HEK293 (cell line): Measurements from ENCODE around the gene TCEAL7.
A peak's percentile ranks its signal among the peaks of the same experiment; 100 is the strongest.

Experiments used
- CTCF ChIA-PET: fragments of 350-600 bp; formaldehyde crosslinking; extraction: SDS; loops from one replicate; lab custom pipeline; 2021; ENCODE audit warnings: antibody characterized with exemption; lab: Yijun Ruan, JAX
- POLR2A ChIA-PET: fragments of 300-600 bp; formaldehyde crosslinking; extraction: SDS; loops from one replicate; lab custom pipeline; 2020; ENCODE audit warnings: antibody characterized with exemption, inconsistent platforms; lab: Yijun Ruan, JAX
- H3K27ac ChIP-seq: fragments of 200-500 bp; sonication (Bioruptor generic); 2 replicates; pipeline ENCODE4 v1.5.1; 2014; ENCODE audit warnings: low read depth, low read length, control low read depth, inconsistent platforms; ENCODE audit errors: extremely low read depth
- H3K36me3 ChIP-seq, 2 experiments: fragments of 200-500 bp in 1 of 2; sonication (Bioruptor generic) in 1 of 2; 1 replicate in 1 of 2; 2 replicates in 1 of 2; pipeline ENCODE4 v1.5.1; 2014 to 2017; ENCODE audit warnings: inconsistent platforms in 2 of 2, low read length in 2 of 2; ENCODE audit not compliant: control insufficient read depth in 2 of 2, insufficient read depth in 1 of 2
- H3K4me1 ChIP-seq: fragments of 200-500 bp; sonication (Bioruptor generic); 2 replicates; pipeline ENCODE4 v1.5.1; 2014; ENCODE audit warnings: mild to moderate bottlenecking, low read length, inconsistent platforms; ENCODE audit not compliant: control insufficient read depth, insufficient read depth
- H3K4me3 ChIP-seq: 2 replicates; pipeline ENCODE4 v1.5.1; 2011; ENCODE audit warnings: low read depth, mild to moderate bottlenecking, control low read depth, low read length, moderate library complexity
- H3K9me3 ChIP-seq: fragments of 200-500 bp; sonication (Bioruptor generic); 2 replicates; pipeline ENCODE4 v1.5.1; 2014; ENCODE audit warnings: low read depth, low read length, inconsistent platforms; ENCODE audit not compliant: control insufficient read depth, insufficient read depth
- KLF8 ChIP-seq: fragments of 450-650 bp; formaldehyde crosslinking; IDR thresholded peaks from 2 replicates; pipeline ENCODE4 v1.5.1; 2016; ENCODE audit warnings: missing biosample characterization, missing genetic modification characterization
- MEIS1 ChIP-seq: sonication (generic); formaldehyde crosslinking; IDR thresholded peaks from 2 replicates; pipeline ENCODE4 v1.8.1; 2022; ENCODE audit warnings: missing genetic modification reagents, mild to moderate bottlenecking, borderline replicate concordance
- SALL2 ChIP-seq: fragments of 450-650 bp; formaldehyde crosslinking; IDR thresholded peaks from 2 replicates; pipeline ENCODE4 v1.5.0; 2017; ENCODE audit warnings: missing biosample characterization, mild to moderate bottlenecking, missing genetic modification characterization, borderline replicate concordance
- ZFHX2 ChIP-seq: fragments of 450-650 bp; formaldehyde crosslinking; conservative IDR thresholded peaks from 2 replicates; pipeline ENCODE4 v1.5.1; 2016; ENCODE audit warnings: missing biosample characterization, missing genetic modification characterization
- ZNF514 ChIP-seq: fragments of 450-650 bp; formaldehyde crosslinking; IDR thresholded peaks from 2 replicates; pipeline ENCODE4 v1.5.1; 2016; ENCODE audit warnings: missing biosample characterization, missing genetic modification characterization
- ZNF529 ChIP-seq: fragments of 450-650 bp; formaldehyde crosslinking; IDR thresholded peaks from 2 replicates; pipeline ENCODE4 v1.5.1; 2017; ENCODE audit warnings: missing genetic modification characterization, missing biosample characterization; ENCODE audit not compliant: insufficient replicate concordance
- ZNF561 ChIP-seq: fragments of 450-650 bp; IDR thresholded peaks from 2 replicates; pipeline ENCODE4 v1.5.1; 2018; ENCODE audit warnings: missing biosample characterization, missing genetic modification characterization, borderline replicate concordance
- ZNF654 ChIP-seq: fragments of 450-650 bp; formaldehyde crosslinking; IDR thresholded peaks from 2 replicates; pipeline ENCODE4 v1.5.1; 2016; ENCODE audit warnings: low read depth, missing biosample characterization, missing genetic modification characterization
- ZNF658 ChIP-seq: fragments of 450-650 bp; formaldehyde crosslinking; IDR thresholded peaks from 2 replicates; pipeline ENCODE4; 2016; ENCODE audit warnings: missing biosample characterization, missing genetic modification characterization
- ZNF660 ChIP-seq: fragments of 450-650 bp; IDR thresholded peaks from 2 replicates; pipeline ENCODE4 v1.5.1; 2018; ENCODE audit warnings: missing biosample characterization, mild to moderate bottlenecking, missing genetic modification characterization
- ZSCAN16 ChIP-seq: fragments of 450-650 bp; formaldehyde crosslinking; IDR thresholded peaks from 2 replicates; pipeline ENCODE4 v1.5.1; 2016; ENCODE audit warnings: missing biosample characterization, missing genetic modification characterization
- ZSCAN30 ChIP-seq: fragments of 450-650 bp; IDR thresholded peaks from 2 replicates; pipeline ENCODE4 v1.5.1; 2018; ENCODE audit warnings: missing biosample characterization, mild to moderate bottlenecking, missing genetic modification characterization, moderate library complexity
- TF ChIP-seq, protein P1 (sequence below): fragments of 450-650 bp; formaldehyde crosslinking; IDR thresholded peaks from 2 replicates; pipeline ENCODE4 v1.5.1; 2016; ENCODE audit warnings: missing biosample characterization, missing genetic modification characterization
- TF ChIP-seq, protein P2 (sequence below): fragments of 450-650 bp; formaldehyde crosslinking; IDR thresholded peaks from 2 replicates; pipeline ENCODE4 v1.5.1; 2016; ENCODE audit warnings: missing biosample characterization, missing genetic modification characterization, borderline replicate concordance
- TF ChIP-seq, protein P3 (sequence below): fragments of 450-650 bp; formaldehyde crosslinking; IDR thresholded peaks from 2 replicates; pipeline ENCODE4 v1.5.1; 2016; ENCODE audit warnings: missing biosample characterization, missing genetic modification characterization
- TF ChIP-seq, protein P4 (sequence below): fragments of 450-650 bp; formaldehyde crosslinking; IDR thresholded peaks from 2 replicates; pipeline ENCODE4 v1.5.1; 2016; ENCODE audit warnings: missing biosample characterization, missing genetic modification characterization

The TCEAL7 gene

DNA sequence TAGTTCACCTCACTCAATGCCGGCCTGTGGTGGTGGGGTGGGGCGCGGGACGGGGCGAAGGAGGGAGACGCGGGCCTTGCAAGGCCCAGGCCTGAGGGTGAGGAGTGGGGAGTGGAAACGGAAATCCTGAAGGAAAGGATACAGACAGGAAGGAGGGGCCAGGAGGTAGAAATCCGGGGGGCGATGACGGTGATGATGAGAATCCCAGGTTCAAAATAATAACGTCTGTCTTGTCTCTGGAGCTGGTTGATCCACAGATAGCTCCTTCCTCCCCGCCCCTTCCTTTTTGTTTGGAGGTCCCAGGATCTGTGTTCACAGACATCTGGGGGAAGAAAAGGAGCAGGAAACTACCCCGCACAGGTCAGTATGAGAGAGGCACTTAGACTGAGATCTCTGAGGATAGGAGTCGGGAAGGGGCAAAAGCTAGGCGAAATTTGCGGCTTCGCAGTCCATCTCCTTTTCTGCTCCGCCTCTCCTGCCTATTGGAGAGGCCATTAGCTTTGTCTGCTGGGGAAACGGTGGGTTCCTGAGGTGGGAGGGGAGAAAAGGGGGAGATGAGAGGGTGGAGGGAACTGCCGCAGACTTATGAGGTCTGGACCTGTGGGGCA is 746 bp downstream of the TCEAL7 start (continued):
- TF ChIP-seq ZNF529 (tag by site-specific recombination) (no peak), ZFHX2 (tag by site-specific recombination) (no peak)
- TF ChIP-seq, all 188 proteins: peak for 0

DNA sequence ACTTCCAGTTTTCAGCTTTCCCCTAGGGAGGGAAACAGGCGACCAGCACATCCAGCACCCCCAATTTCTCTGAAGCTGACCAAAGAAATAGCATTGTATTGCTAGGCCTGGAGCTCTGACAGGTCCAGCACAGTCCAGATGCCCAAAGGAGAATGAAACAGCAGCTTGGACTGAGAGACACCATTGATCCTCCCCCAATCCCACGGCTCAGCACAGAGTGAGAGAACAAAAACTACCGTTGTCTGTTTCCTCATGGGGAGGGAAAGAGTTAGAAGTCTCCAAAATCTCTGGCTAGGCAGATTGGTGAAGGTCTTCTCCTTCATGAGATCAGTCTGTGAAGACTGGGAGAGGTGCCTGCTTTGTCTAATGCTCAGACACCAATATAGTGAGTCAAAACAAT is 8.6 kb downstream of the TCEAL7 start:
- no peaks in the 10 kb centered on the region for H3K4me1 ChIP-seq
- H3K4me3 ChIP-seq, result no peak overlapping the region
- POLR2A ChIA-PET, result no interaction called here
- TF ChIP-seq ZNF658 (tag by site-specific recombination) (no peak), ZSCAN30 (tag by site-specific recombination) (no peak), KLF8 (tag by site-specific recombination) (no peak), SALL2 (tag by site-specific recombination) (no peak), ZNF561 (tag by site-specific recombination) (no peak), ZNF514 (tag by site-specific recombination) (no peak), MEIS1 (CRISPR knock-in tag) (no peak), ZSCAN16 (no peak)
- TF ChIP-seq, protein P1, sequence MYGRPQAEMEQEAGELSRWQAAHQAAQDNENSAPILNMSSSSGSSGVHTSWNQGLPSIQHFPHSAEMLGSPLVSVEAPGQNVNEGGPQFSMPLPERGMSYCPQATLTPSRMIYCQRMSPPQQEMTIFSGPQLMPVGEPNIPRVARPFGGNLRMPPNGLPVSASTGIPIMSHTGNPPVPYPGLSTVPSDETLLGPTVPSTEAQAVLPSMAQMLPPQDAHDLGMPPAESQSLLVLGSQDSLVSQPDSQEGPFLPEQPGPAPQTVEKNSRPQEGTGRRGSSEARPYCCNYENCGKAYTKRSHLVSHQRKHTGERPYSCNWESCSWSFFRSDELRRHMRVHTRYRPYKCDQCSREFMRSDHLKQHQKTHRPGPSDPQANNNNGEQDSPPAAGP (tag by site-specific recombination), result no peak
- TF ChIP-seq, protein P2, sequence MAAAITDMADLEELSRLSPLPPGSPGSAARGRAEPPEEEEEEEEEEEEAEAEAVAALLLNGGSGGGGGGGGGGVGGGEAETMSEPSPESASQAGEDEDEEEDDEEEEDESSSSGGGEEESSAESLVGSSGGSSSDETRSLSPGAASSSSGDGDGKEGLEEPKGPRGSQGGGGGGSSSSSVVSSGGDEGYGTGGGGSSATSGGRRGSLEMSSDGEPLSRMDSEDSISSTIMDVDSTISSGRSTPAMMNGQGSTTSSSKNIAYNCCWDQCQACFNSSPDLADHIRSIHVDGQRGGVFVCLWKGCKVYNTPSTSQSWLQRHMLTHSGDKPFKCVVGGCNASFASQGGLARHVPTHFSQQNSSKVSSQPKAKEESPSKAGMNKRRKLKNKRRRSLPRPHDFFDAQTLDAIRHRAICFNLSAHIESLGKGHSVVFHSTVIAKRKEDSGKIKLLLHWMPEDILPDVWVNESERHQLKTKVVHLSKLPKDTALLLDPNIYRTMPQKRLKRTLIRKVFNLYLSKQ (tag by site-specific recombination), result no peak
- no peak overlapping the region for H3K27ac ChIP-seq
- H3K36me3 ChIP-seq, result no peaks in the 10 kb centered on the region
- H3K9me3 ChIP-seq, result no peaks in the 10 kb centered on the region
- CTCF ChIA-PET, result interaction anchor here (1.5 kb wide), 1 partner anchor 125 kb away, joined by 6 read pairs; no protein-coding TSS in a partner anchor

DNA sequence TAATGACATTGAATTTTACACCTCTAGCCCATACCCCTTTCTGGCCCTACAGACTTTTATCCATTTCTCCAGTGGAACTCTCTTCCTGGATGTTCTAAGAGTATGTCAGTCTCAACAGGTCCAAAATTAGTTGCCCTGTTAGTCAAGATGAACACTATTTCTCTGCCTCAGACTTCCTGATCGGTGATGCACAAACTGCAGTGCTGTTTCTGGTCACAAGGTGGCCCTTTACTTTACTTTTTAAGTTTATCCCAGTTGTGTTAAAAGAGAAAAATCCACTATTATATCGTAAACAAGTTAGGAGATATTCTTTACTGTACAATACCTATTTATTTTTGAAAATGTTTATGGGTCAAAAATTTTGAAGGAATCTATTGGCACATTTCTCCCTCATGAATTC is 13.1 kb downstream of the TCEAL7 start:
- Histone ChIP-seq H3K36me3 (no peaks in the 10 kb centered on the region), H3K4me1 (no peaks in the 10 kb centered on the region), H3K4me3 (no peak overlapping the region), H3K27ac (no peak overlapping the region), H3K9me3 (no peaks in the 10 kb centered on the region)
- POLR2A ChIA-PET, result no interaction called here
- TF ChIP-seq ZNF654 (tag by site-specific recombination) (peak; percentile 53), ZNF660 (tag by site-specific recombination) (0 out of 2 replicates have a peak, but pooled peaks have one; percentile 16)
- TF ChIP-seq, protein P3, sequence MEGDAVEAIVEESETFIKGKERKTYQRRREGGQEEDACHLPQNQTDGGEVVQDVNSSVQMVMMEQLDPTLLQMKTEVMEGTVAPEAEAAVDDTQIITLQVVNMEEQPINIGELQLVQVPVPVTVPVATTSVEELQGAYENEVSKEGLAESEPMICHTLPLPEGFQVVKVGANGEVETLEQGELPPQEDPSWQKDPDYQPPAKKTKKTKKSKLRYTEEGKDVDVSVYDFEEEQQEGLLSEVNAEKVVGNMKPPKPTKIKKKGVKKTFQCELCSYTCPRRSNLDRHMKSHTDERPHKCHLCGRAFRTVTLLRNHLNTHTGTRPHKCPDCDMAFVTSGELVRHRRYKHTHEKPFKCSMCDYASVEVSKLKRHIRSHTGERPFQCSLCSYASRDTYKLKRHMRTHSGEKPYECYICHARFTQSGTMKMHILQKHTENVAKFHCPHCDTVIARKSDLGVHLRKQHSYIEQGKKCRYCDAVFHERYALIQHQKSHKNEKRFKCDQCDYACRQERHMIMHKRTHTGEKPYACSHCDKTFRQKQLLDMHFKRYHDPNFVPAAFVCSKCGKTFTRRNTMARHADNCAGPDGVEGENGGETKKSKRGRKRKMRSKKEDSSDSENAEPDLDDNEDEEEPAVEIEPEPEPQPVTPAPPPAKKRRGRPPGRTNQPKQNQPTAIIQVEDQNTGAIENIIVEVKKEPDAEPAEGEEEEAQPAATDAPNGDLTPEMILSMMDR (tag by site-specific recombination), result 0 out of 2 replicates have a peak, but pooled peaks have one; percentile 30
- TF ChIP-seq, protein P4, sequence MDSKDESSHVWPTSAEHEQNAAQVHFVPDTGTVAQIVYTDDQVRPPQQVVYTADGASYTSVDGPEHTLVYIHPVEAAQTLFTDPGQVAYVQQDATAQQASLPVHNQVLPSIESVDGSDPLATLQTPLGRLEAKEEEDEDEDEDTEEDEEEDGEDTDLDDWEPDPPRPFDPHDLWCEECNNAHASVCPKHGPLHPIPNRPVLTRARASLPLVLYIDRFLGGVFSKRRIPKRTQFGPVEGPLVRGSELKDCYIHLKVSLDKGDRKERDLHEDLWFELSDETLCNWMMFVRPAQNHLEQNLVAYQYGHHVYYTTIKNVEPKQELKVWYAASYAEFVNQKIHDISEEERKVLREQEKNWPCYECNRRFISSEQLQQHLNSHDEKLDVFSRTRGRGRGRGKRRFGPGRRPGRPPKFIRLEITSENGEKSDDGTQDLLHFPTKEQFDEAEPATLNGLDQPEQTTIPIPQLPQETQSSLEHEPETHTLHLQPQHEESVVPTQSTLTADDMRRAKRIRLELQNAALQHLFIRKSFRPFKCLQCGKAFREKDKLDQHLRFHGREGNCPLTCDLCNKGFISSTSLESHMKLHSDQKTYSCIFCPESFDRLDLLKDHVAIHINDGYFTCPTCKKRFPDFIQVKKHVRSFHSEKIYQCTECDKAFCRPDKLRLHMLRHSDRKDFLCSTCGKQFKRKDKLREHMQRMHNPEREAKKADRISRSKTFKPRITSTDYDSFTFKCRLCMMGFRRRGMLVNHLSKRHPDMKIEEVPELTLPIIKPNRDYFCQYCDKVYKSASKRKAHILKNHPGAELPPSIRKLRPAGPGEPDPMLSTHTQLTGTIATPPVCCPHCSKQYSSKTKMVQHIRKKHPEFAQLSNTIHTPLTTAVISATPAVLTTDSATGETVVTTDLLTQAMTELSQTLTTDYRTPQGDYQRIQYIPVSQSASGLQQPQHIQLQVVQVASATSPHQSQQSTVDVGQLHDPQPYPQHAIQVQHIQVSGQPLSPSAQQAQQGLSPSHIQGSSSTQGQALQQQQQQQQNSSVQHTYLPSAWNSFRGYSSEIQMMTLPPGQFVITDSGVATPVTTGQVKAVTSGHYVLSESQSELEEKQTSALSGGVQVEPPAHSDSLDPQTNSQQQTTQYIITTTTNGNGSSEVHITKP, result no peak
- CTCF ChIA-PET, result interaction anchor here (0.6 to 1.3 kb wide), 18 partner anchors 10 to 171 kb away, joined by 3 to 15 read pairs (median 4); partner anchors contain the start of gene TCEAL7
